Hepatocyte (in vitro differentiated cells): ENCODE measurements around the gene KDM4B. TPM values are rescaled to one million over a fixed set of nuclear protein-coding genes. Genes with fewer than 3 reads are reported as not detected.
"Not testable (repeated sequence)": the region's sequence is repeated elsewhere in the genome, so short reads cannot be mapped to it uniquely, and the experiment has no call there.

Experiments
- DNase-seq: peaks from one replicate; pipeline ENCODE4 v3.0.0-alpha.2; 2016; ENCODE audit warnings: low spot score
- H2AFZ ChIP-seq: fragments of 200-600 bp; sonication (generic); 2 replicates; pipeline ENCODE4 v1.6.0; 2016; ENCODE audit warnings: antibody characterized with exemption, mild to moderate bottlenecking
- H3K27ac ChIP-seq: fragments of 200-600 bp; sonication (generic); 2 replicates; pipeline ENCODE4 v1.5.1; 2016; ENCODE audit warnings: mild to moderate bottlenecking
- H3K27me3 ChIP-seq: fragments of 200-600 bp; sonication (generic); 2 replicates; pipeline ENCODE4 v1.6.1; 2016
- H3K36me3 ChIP-seq: fragments of 200-600 bp; sonication (generic); replicated peaks from 2 replicates; pipeline ENCODE4 v1.5.1; 2016; ENCODE audit warnings: low read depth; ENCODE audit not compliant: insufficient read depth
- H3K4me1 ChIP-seq: fragments of 200-600 bp; sonication (generic); 2 replicates; pipeline ENCODE4 v1.5.1; 2016; ENCODE audit warnings: mild to moderate bottlenecking, moderate library complexity; ENCODE audit not compliant: insufficient read depth
- H3K4me2 ChIP-seq: fragments of 200-600 bp; sonication (generic); 2 replicates; pipeline ENCODE4 v1.6.0; 2016
- H3K4me3 ChIP-seq: fragments of 200-600 bp; sonication (generic); 2 replicates; pipeline ENCODE4 v1.5.1; 2016; ENCODE audit warnings: mild to moderate bottlenecking
- H3K79me2 ChIP-seq: fragments of 200-600 bp; sonication (generic); 2 replicates; pipeline ENCODE4 v1.6.0; 2017; ENCODE audit warnings: mild to moderate bottlenecking
- H3K9me2 ChIP-seq: fragments of 200-600 bp; sonication (generic); replicated peaks from 2 replicates; pipeline ENCODE4 v1.6.0; 2017; ENCODE audit warnings: mild to moderate bottlenecking; ENCODE audit not compliant: insufficient read depth
- H3K9me3 ChIP-seq: fragments of 200-600 bp; sonication (generic); 2 replicates; pipeline ENCODE4 v1.5.1; 2016; ENCODE audit warnings: low read depth, mild to moderate bottlenecking
- H4K20me1 ChIP-seq: fragments of 200-600 bp; sonication (generic); 2 replicates; pipeline ENCODE4 v1.6.0; 2016; ENCODE audit warnings: mild to moderate bottlenecking; ENCODE audit not compliant: insufficient read depth, poor library complexity, severe bottlenecking
- CTCF ChIP-seq: fragments of 200-600 bp; sonication (generic); IDR thresholded peaks from 2 replicates; pipeline ENCODE4 v1.5.1; 2016; ENCODE audit warnings: antibody characterized with exemption, mild to moderate bottlenecking; ENCODE audit not compliant: poor library complexity
- EZH2 ChIP-seq: fragments of 200-600 bp; sonication (generic); IDR thresholded peaks from 2 replicates; pipeline ENCODE4 v1.6.1; 2016; ENCODE audit warnings: antibody characterized with exemption, mild to moderate bottlenecking, borderline replicate concordance
- EZH2phosphoT487 ChIP-seq: fragments of 200-600 bp; sonication (generic); IDR thresholded peaks from one replicate; pipeline ENCODE4 v1.6.1; 2018; ENCODE audit warnings: antibody characterized with exemption, mild to moderate bottlenecking, low read depth, moderate library complexity; ENCODE audit not compliant: unreplicated experiment, severe bottlenecking
- WGBS: methylation state at CpG from one replicate; pipeline ENCODE4 v1.1.6; 2016; ENCODE audit warnings: low lambda C conversion rate; ENCODE audit errors: missing lambda C conversion rate; 5-methylcytosine and 5-hydroxymethylcytosine counted together
- polyA plus RNA-seq: library from polyadenylated mRNA; unstranded; fragments of >200 nt; fragmentation: Nextera tagmentation; extraction: Ambion mirVana; gene quantifications from 2 replicates; pipeline ENCODE4 v1.2.1, GENCODE V29; 2016
- total RNA-seq: library from RNA; depleted of rRNA; stranded (reverse); fragments of >200 nt; gene quantifications from 2 replicates; pipeline ENCODE4 v1.2.3, GENCODE V29; 2014

The KDM4B gene
- total and polyA plus RNA-seq, 2 experiments from 2014 or later: 22.2 to 29.6 TPM

DNA sequence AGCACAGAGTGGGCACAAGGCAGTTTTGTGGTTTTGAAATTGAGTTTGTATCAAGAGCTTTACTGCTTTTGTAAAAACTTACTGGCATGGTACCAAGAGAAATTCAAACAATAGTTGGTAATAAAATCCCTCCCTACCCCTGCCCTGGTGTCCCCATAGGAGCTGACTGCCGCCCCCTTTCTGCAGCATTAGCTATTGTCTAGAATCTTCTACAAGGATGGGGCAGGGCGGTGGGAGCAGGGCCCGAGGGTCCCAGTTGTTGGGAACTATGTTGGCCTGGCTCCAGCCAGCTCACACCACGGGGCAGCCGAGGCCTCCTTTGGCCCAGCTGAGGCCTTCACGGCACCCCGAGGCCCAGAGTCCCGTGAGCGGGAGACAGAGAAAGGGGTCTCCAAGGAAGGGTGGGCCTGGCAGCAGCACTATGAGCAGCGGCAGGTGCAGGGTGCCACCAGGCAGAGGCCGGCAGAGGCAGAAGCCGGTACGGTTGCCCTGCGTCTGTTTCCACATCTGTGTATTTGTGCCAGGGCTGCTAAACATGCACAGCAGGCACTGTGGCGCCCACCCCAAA is 57.9 kb downstream of the KDM4B start:
- Histone ChIP-seq H3K9me3 (no peaks in the 10 kb centered on the region), H3K4me3 (no peak overlapping the region), H3K4me1 (peaks cover 3% of the 10 kb centered on the region), H3K27ac (no peak overlapping the region), H3K27me3 (no peaks in the 10 kb centered on the region), H3K4me2 (no peak overlapping the region), H3K79me2 (peaks cover 92% of the 10 kb centered on the region), H3K36me3 (no peaks in the 10 kb centered on the region), H3K9me2 (no peaks in the 10 kb centered on the region), H2AFZ (no peak overlapping the region), H4K20me1 (peaks cover 74% of the 10 kb centered on the region)
- no peak for DNase-seq
- 92% methylated on average over 15 of the region's 15 CpGs for WGBS
- TF ChIP-seq CTCF (peak; percentile 21), EZH2 (no peak)

GRCh38 chr19:5028229-5028886 is 59.4 kb downstream of the KDM4B start:
- Histone ChIP-seq H2AFZ (no peak overlapping the region), H3K36me3 (no peaks in the 10 kb centered on the region), H3K27ac (no peak overlapping the region), H3K9me3 (no peaks in the 10 kb centered on the region), H3K27me3 (no peaks in the 10 kb centered on the region), H3K4me3 (no peak overlapping the region), H3K9me2 (no peaks in the 10 kb centered on the region), H3K4me1 (peaks cover 3% of the 10 kb centered on the region), H3K79me2 (peaks cover 86% of the 10 kb centered on the region), H4K20me1 (peaks cover 77% of the 10 kb centered on the region), H3K4me2 (no peak overlapping the region)
- WGBS: 93% methylated on average over 15 of the region's 15 CpGs
- DNase-seq: no peak
- TF ChIP-seq EZH2 (no peak), CTCF (no peak), EZH2phosphoT487 (no peak)

DNA sequence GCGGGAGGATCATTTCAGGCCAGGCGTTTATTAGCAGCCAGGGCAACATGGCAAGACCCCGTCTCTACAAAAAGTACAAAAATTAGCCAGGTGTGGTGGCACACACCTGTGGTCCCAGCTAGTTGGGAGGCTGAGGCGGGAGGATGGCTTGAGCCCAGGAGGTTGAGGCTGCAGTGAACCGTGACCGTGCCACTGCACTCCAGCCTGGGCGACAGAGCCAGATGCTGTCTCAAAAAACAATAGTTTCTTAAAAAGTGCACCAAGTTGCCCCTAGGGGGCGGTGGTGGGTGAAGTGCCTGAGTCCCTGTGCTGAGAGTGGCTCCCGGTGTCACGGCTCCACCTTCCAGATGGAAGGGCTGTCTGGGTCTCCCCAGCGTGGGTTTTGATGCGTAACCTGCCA is 60.7 kb downstream of the KDM4B start:
- peaks cover 70% of the 10 kb centered on the region for H4K20me1 ChIP-seq
- DNase-seq: peak; percentile 75
- WGBS: 73% methylated on average over 11 of the region's 12 CpGs

More for the DNA sequence above, 60.7 kb downstream of the KDM4B start:
- H3K4me3 ChIP-seq, H3K4me1 ChIP-seq, H3K9me2 ChIP-seq, H3K36me3 ChIP-seq, H2AFZ ChIP-seq, H3K27me3 ChIP-seq, H3K27ac ChIP-seq, H3K9me3 ChIP-seq, H3K4me2 ChIP-seq: not testable (repeated sequence)
- H3K79me2 ChIP-seq: peaks cover 77% of the 10 kb centered on the region
- TF ChIP-seq CTCF: peak; percentile 49
